ENCODE data around the gene TCF23. TPM values are rescaled to one million over a fixed set of nuclear protein-coding genes. Genes with fewer than 3 reads are reported as not detected.
"Not testable (repeated sequence)": the region's sequence is repeated elsewhere in the genome, so short reads cannot be mapped to it uniquely, and the experiment has no call there.

TCF23 gene
- total RNA-seq, 2 donors from 2014 or later = not detected

DNA sequence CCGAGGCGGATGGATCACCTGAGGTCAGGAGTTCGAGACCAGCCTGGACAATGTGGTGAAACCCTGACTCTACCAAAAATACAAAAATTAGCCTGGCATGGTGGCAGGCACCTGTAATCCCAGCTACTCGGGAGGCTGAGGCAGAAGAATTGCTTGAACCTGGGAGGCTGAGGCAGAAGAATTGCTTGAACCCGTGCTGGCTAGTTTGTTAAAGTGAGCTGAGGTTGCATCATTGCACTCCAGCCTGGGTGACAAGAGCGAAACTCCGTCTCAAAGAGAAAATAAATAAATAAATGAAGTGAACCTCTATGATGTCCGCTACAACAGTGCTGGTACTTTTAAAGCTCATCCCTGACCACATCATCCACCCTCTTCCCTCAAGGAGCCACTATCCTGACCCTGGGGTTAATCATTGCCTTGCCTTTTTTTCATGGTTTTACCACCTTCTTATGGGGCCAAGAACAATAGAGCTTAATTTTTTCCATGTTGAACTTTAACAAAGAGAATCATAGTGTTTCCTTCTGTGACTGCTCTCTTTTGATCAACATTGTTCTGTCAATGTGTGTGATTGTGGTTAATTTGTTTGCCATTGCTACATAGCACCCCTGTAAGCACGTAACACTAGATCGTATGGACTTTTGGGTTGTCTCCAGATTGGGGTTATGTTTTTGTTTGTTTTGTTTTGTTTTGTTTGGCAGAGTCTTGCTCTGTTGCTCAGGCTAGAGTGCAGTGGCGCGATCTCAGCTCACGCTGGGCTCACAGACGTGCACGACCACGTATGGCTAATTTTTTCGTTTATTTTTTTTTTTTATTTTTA lies 45.9 kb downstream of the TCF23 start:
- Mint-ChIP-seq H3K9me3 (peaks cover 9% of the 10 kb centered on the region), H3K27me3 (ENCODE audit: insufficient read depth) (no peaks in the 10 kb centered on the region), H3K36me3 (ENCODE audit: low read depth) (peaks cover 5% of the 10 kb centered on the region), H3K4me3 (no peak overlapping the region), H3K27ac (no peak overlapping the region), H3K4me1 (peaks cover 10% of the 10 kb centered on the region)
- Histone ChIP-seq H3K4me3 (ENCODE audit: low read length) (no peak overlapping the region), H3K9me3 (ENCODE audit: control insufficient read depth, low read length) (no peaks in the 10 kb centered on the region), H3K9ac (ENCODE audit: extremely low read depth, low read length, poor library complexity, severe bottlenecking) (no peak overlapping the region), H3K27ac (ENCODE audit: low read depth, low read length) (no peak overlapping the region), H3K36me3 (ENCODE audit: control insufficient read depth, insufficient read depth, low read length) (no peaks in the 10 kb centered on the region), H3K4me1 (ENCODE audit: control insufficient read depth, insufficient read depth, low read length) (no peaks in the 10 kb centered on the region), H3K27me3 (ENCODE audit: control insufficient read depth, insufficient read depth, low read length, poor library complexity, severe bottlenecking) (no peaks in the 10 kb centered on the region)
- WGBS, 2 experiments (ENCODE audit: insufficient coverage in 1 of 2, insufficient read length in 1 of 2) = 87 to 90% methylated on average over 10 to 17 of the region's 17 CpGs
- no peak for DNase-seq
- TF ChIP-seq, protein P1, sequence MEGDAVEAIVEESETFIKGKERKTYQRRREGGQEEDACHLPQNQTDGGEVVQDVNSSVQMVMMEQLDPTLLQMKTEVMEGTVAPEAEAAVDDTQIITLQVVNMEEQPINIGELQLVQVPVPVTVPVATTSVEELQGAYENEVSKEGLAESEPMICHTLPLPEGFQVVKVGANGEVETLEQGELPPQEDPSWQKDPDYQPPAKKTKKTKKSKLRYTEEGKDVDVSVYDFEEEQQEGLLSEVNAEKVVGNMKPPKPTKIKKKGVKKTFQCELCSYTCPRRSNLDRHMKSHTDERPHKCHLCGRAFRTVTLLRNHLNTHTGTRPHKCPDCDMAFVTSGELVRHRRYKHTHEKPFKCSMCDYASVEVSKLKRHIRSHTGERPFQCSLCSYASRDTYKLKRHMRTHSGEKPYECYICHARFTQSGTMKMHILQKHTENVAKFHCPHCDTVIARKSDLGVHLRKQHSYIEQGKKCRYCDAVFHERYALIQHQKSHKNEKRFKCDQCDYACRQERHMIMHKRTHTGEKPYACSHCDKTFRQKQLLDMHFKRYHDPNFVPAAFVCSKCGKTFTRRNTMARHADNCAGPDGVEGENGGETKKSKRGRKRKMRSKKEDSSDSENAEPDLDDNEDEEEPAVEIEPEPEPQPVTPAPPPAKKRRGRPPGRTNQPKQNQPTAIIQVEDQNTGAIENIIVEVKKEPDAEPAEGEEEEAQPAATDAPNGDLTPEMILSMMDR (conservative IDR thresholded peaks at IDR 0.05) = no peak

DNA sequence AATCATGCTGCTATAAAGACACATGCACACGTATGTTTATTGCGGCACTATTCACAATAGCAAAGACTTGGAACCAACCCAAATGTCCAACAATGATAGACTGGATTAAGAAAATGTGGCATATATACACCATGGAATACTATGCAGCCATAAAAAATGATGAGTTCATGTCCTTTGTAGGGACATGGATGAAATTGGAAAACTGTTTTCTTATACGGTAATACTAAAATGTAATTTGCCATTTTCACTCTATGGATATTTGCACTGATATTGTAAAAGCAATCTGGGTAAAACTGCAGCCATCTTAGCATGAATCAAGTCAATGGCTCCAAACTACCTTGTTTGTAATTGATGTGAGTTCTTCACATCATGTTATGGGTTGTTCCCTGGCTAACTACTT lies 47.0 kb downstream of the TCF23 start:
- Mint-ChIP-seq H3K4me1 (peaks cover 10% of the 10 kb centered on the region), H3K36me3 (ENCODE audit: low read depth) (peaks cover 13% of the 10 kb centered on the region)
- not testable (repeated sequence) for H3K27me3 ChIP-seq (ENCODE audit: control insufficient read depth, insufficient read depth, low read length, poor library complexity, severe bottlenecking); H3K9me3 ChIP-seq (ENCODE audit: control insufficient read depth, low read length); H3K4me3 ChIP-seq (ENCODE audit: low read length); H3K9ac ChIP-seq (ENCODE audit: extremely low read depth, low read length, poor library complexity, severe bottlenecking); H3K4me3 Mint-ChIP-seq; H3K27ac ChIP-seq (ENCODE audit: low read depth, low read length); H3K27ac Mint-ChIP-seq; H3K27me3 Mint-ChIP-seq (ENCODE audit: insufficient read depth); DNase-seq; H3K9me3 Mint-ChIP-seq; H3K4me1 ChIP-seq (ENCODE audit: control insufficient read depth, insufficient read depth, low read length); H3K36me3 ChIP-seq (ENCODE audit: control insufficient read depth, insufficient read depth, low read length)
- WGBS, 2 experiments (ENCODE audit: insufficient coverage in 1 of 2, insufficient read length in 1 of 2) = 93 to 100% methylated on average over 1 of the region's 3 CpGs

DNA sequence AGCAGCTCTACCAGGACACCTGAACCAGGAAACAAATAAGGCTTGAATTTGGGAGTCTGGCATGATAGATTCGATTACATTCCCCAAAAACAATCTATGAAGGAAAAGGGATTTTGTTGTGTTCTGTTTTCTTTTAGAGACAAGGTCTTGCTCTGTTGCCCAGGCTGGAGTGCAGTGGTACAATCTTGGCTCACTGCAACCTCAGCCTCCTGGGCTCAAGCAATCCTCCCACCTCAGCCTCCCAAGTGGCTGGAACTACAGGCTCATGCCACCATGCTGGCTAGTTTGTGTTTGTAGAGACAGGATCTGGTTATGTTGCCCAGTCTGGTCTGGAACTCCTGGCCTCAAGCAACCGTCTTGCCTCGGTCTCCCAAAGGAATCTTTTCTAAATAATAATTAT lies 49.3 kb downstream of the TCF23 start:
- H3K9me3 Mint-ChIP-seq; H3K9ac ChIP-seq (ENCODE audit: extremely low read depth, low read length, poor library complexity, severe bottlenecking); H3K27me3 ChIP-seq (ENCODE audit: control insufficient read depth, insufficient read depth, low read length, poor library complexity, severe bottlenecking); H3K4me3 Mint-ChIP-seq; H3K4me1 ChIP-seq (ENCODE audit: control insufficient read depth, insufficient read depth, low read length); H3K27me3 Mint-ChIP-seq (ENCODE audit: insufficient read depth); H3K4me1 Mint-ChIP-seq; H3K9me3 ChIP-seq (ENCODE audit: control insufficient read depth, low read length); H3K27ac Mint-ChIP-seq; DNase-seq; H3K27ac ChIP-seq (ENCODE audit: low read depth, low read length); H3K4me3 ChIP-seq (ENCODE audit: low read length): not testable (repeated sequence)
- WGBS, 2 experiments (ENCODE audit: insufficient coverage in 1 of 2, insufficient read length in 1 of 2) = 92 to 98% methylated on average over 2 to 3 of the region's 3 CpGs
- H3K36me3 Mint-ChIP-seq (ENCODE audit: low read depth) = peaks cover 32% of the 10 kb centered on the region
- H3K36me3 ChIP-seq (ENCODE audit: control insufficient read depth, insufficient read depth, low read length) = peaks cover 15% of the 10 kb centered on the region

DNA sequence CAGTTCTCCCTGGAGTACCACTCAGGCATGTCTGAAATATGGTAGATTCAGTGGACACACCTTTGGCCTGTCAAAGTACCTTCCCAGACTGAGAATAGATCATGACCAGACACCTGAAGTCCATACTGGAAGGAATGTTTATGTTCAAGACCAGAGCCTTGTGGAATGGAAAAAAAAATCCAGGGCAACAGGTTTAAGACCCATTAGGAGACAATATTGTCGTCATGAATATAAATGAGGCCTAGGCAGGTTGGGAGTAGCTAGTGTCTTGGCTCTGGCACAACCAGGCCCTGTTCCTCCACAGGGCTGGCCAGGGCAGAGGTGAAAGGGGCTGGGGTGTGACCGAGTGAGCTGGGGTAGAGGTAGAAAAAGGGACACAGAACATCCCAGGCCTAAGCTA lies 49.8 kb downstream of the TCF23 start:
- 67 to 87% methylated on average over 1 to 2 of the region's 2 CpGs for WGBS, 2 experiments (ENCODE audit: insufficient coverage in 1 of 2, insufficient read length in 1 of 2)
- no peaks in the 10 kb centered on the region for H3K9me3 Mint-ChIP-seq
- no peak overlapping the region for H3K27ac ChIP-seq (ENCODE audit: low read depth, low read length)
- H3K4me3 ChIP-seq (ENCODE audit: low read length) = no peak overlapping the region
- no peak overlapping the region for H3K27ac Mint-ChIP-seq
- DNase-seq = no peak
- TF ChIP-seq, protein P1 (conservative IDR thresholded peaks at IDR 0.05) = no peak
- peaks cover 5% of the 10 kb centered on the region for H3K4me1 Mint-ChIP-seq
- H3K4me3 Mint-ChIP-seq = no peak overlapping the region
- H3K9ac ChIP-seq (ENCODE audit: extremely low read depth, low read length, poor library complexity, severe bottlenecking) = no peak overlapping the region
- no peaks in the 10 kb centered on the region for H3K4me1 ChIP-seq (ENCODE audit: control insufficient read depth, insufficient read depth, low read length)
- no peaks in the 10 kb centered on the region for H3K9me3 ChIP-seq (ENCODE audit: control insufficient read depth, low read length)
- H3K27me3 Mint-ChIP-seq (ENCODE audit: insufficient read depth) = no peaks in the 10 kb centered on the region
- peaks cover 20% of the 10 kb centered on the region for H3K36me3 ChIP-seq (ENCODE audit: control insufficient read depth, insufficient read depth, low read length)
- H3K27me3 ChIP-seq (ENCODE audit: control insufficient read depth, insufficient read depth, low read length, poor library complexity, severe bottlenecking) = no peaks in the 10 kb centered on the region
- H3K36me3 Mint-ChIP-seq (ENCODE audit: low read depth) = peaks cover 38% of the 10 kb centered on the region

Data from endodermal cell (in vitro differentiated cells).